Right lobe of liver (tissue), 4 donors: ENCODE results near the gene AAGAB.

Experiments used
- POLR2A ChIP-seq: fragments of 450-650 bp; IDR thresholded peaks from one replicate; pipeline ENCODE4 v1.6.1; 2017; ENCODE audit warnings: antibody characterized with exemption, mild to moderate bottlenecking
- TF ChIP-seq, protein P1 (sequence below), 4 donors: fragments of 200-600 bp in 3 of 4; fragments of 450-650 bp in 1 of 4; IDR thresholded peaks; one replicate each; pipeline versions ENCODE4 v1.5.1 to v1.8.0; 2016 to 2022; ENCODE audit warnings: antibody characterized with exemption in 4 of 4, mild to moderate bottlenecking in 2 of 4
- donor health status: DM: no; HTN: no; CAD: no.
- donor health status: DM: no; HTN: no; CAD: no.
- donor health status: DM: no; HTN: yes; CAD: no.

- no peak for TF ChIP-seq POLR2A
- TF ChIP-seq, protein P1, sequence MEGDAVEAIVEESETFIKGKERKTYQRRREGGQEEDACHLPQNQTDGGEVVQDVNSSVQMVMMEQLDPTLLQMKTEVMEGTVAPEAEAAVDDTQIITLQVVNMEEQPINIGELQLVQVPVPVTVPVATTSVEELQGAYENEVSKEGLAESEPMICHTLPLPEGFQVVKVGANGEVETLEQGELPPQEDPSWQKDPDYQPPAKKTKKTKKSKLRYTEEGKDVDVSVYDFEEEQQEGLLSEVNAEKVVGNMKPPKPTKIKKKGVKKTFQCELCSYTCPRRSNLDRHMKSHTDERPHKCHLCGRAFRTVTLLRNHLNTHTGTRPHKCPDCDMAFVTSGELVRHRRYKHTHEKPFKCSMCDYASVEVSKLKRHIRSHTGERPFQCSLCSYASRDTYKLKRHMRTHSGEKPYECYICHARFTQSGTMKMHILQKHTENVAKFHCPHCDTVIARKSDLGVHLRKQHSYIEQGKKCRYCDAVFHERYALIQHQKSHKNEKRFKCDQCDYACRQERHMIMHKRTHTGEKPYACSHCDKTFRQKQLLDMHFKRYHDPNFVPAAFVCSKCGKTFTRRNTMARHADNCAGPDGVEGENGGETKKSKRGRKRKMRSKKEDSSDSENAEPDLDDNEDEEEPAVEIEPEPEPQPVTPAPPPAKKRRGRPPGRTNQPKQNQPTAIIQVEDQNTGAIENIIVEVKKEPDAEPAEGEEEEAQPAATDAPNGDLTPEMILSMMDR (IDR thresholded peaks at IDR 0.05), result no peak
Measured at GRCh38 chr15:67190813-67191212, 63.6 kb downstream of the AAGAB start.
